ENCODE measurements around the gene FOXK1.
"Not testable (repeated sequence)": the region's sequence is repeated elsewhere in the genome, so short reads cannot be mapped to it uniquely, and the experiment has no call there.

- TF ChIP-seq CTCF (IDR thresholded peaks at IDR 0.05; ENCODE audit: low read depth, low read length); EZH2phosphoT487 (IDR thresholded peaks at IDR 0.05; ENCODE audit: low read depth): not testable (repeated sequence)
Measured at GRCh38 chr7:4794171-4794570, 112.1 kb downstream of the FOXK1 start.
